Measurements from ENCODE around the gene BRIX1. TPM values are rescaled to one million over a fixed set of nuclear protein-coding genes. Genes with fewer than 3 reads are reported as not detected.

The BRIX1 gene
- total and polyA plus RNA-seq, 2 of the 13 experiments (the other 11 are each of a cell fraction or from before 2014, with no cell fraction given) = 23.6 to 78.4 TPM

DNA sequence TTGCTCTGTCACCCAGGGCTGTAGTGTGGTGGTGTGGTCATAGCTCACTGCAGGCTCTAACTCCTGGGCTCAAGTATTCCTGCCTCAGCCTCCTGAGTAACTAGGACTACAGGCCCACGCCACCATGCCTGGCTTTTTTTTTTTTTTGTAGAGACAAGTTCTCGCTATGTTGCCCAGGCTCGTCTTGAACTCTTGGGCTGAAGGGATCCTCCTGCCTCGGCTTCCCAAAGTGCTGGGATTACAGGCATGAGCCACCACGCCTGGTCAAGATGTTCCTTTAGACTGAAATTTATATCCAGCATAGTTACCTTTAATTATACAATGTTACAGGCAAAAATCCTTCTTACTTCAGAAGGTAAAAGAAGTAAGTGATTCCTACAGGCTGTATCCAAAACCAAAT lies 12.3 kb downstream of the BRIX1 start:
- Histone ChIP-seq H2AFZ (ENCODE audit: low read length) (no peak overlapping the region), H3K36me3 (replicated peaks in 1 of 2; ENCODE audit: control insufficient read depth in 1 of 2, insufficient read depth in 2 of 2, low read length in 2 of 2) (peaks cover 9 to 36% of the 10 kb centered on the region in 2 experiments), H3K9me3 (ENCODE audit: low read length) (no peaks in the 10 kb centered on the region), H3K27ac (ENCODE audit: extremely low read length, insufficient read depth, low read length) (no peak overlapping the region), H3K4me3 (replicated peaks in 1 of 3; ENCODE audit: insufficient read depth in 1 of 3, low read depth in 2 of 3, low read length in 3 of 3) (no peak overlapping the region), H3K4me2 (ENCODE audit: low read depth, low read length) (no peak overlapping the region), H3K27me3 (ENCODE audit: control insufficient read depth in 1 of 2, insufficient read depth in 2 of 2, low read length in 2 of 2) (no peaks in the 10 kb centered on the region; a peak in 1 of 5 replicates), H3K4me1 (ENCODE audit: insufficient read depth, low read length) (peaks cover 19% of the 10 kb centered on the region), H3K9ac (ENCODE audit: insufficient read depth, low read depth, low read length) (no peak overlapping the region), H4K20me1 (ENCODE audit: insufficient read depth, low read length) (no peaks in the 10 kb centered on the region), H3K79me2 (ENCODE audit: insufficient read depth, low read length) (peaks cover 26% of the 10 kb centered on the region)
- FAIRE-seq (no peak), ATAC-seq (no peak), DNase-seq (ENCODE audit: low spot score) (no peak)
- no peak for TF ChIP-seq HOXD1 (CRISPR knock-in tag; IDR thresholded peaks at IDR 0.05)
- peak; percentile 18 for TF ChIP-seq RBM22 (optimal IDR thresholded peaks at IDR 0.05; ENCODE audit: low read length)
- no peak for TF ChIP-seq RBM39 (IDR thresholded peaks at IDR 0.05; ENCODE audit: low read depth, low read length, poor library complexity, severe bottlenecking)
- TF ChIP-seq, protein P1, sequence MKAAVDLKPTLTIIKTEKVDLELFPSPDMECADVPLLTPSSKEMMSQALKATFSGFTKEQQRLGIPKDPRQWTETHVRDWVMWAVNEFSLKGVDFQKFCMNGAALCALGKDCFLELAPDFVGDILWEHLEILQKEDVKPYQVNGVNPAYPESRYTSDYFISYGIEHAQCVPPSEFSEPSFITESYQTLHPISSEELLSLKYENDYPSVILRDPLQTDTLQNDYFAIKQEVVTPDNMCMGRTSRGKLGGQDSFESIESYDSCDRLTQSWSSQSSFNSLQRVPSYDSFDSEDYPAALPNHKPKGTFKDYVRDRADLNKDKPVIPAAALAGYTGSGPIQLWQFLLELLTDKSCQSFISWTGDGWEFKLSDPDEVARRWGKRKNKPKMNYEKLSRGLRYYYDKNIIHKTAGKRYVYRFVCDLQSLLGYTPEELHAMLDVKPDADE (CRISPR knock-in tag; IDR thresholded peaks at IDR 0.05) = no peak
- TF ChIP-seq EZH2 (conservative IDR thresholded peaks at IDR 0.05; ENCODE audit: low read depth, low read length) = no peak
- no peak for TF ChIP-seq BORCS8-MEF2B (CRISPR knock-in tag; IDR thresholded peaks at IDR 0.05)
- 0 out of 2 replicates have a peak, but pooled peaks have one; percentile 24 for TF ChIP-seq POLR2G (IDR thresholded peaks at IDR 0.05; ENCODE audit: low read depth, low read length)
- WGBS (ENCODE audit: low lambda C conversion rate) = 100% methylated on average over 5 of the region's 5 CpGs
- ChIA-PET CTCF (ENCODE audit: low intra/inter-chr PET ratio, low total read pairs) (no interaction called here), POLR2A (interaction anchor here (3.4 kb wide), 1 partner anchor 11 kb away, joined by 92 read pairs; the partner anchor contains the start of genes BRIX1 and RAD1)
- in situ Hi-C loops (cut with HindIII; ENCODE audit: extremely low pct_ligation_motif_present, low pct_unique_long_range_greater_than_20kb) (no loop called here), intact Hi-C loops (cut with micrococcal nuclease; ENCODE audit: unreplicated experiment) (loop anchor here (2.0 to 5.0 kb wide), 2 partner anchors 13 to 1225 kb away; partner anchors contain the start of genes BRIX1, LMBRD2, RAD1 and SKP2)
- no TSS peak for BruUV-seq (replicated peaks)

Measured in HepG2 (cell line).